HepG2 (cell line): ENCODE results near the gene RPS23. TPM values are rescaled to one million over a fixed set of nuclear protein-coding genes. Genes with fewer than 3 reads are reported as not detected.
A peak's percentile ranks its signal among the peaks of the same experiment; 100 is the strongest.

Source experiments
- ATAC-seq: fragments of 200-7000 bp; cut with Tn5 transposase; 3 replicates; pipeline ENCODE4 v1.9.1; 2020; ENCODE audit warnings: mild to moderate bottlenecking, moderate library complexity
- BruUV-seq: library from RNA; stranded (reverse); fragments of 400-500 nt; replicated peaks from 2 replicates; lab custom pipeline; 2021; lab: Mats Ljungman, UMichigan
- CTCF ChIA-PET: fragments of 300-600 bp; formaldehyde crosslinking; extraction: SDS; loops from one replicate; lab custom pipeline; 2021; ENCODE audit warnings: low total read pairs, inconsistent platforms, low intra/inter-chr PET ratio; lab: Yijun Ruan, JAX
- POLR2A ChIA-PET: fragments of 350-600 bp; sonication (Branson Sonifier 250); formaldehyde crosslinking; loops from one replicate; lab custom pipeline; 2020; ENCODE audit warnings: antibody characterized with exemption, inconsistent platforms; lab: Yijun Ruan, JAX
- DNase-seq: peaks from one replicate; pipeline ENCODE4 v3.0.0-alpha.2; 2015; ENCODE audit warnings: low spot score
- FAIRE-seq: peaks from 3 replicates; lab custom pipeline; 2011; peaks lifted over from hg19 to GRCh38; lab: Jason Lieb, UNC
- H2AFZ ChIP-seq: one replicate; pipeline ENCODE4 v1.6.1; 2011; ENCODE audit warnings: low read length, inconsistent platforms
- H3K27ac ChIP-seq: fragments of 300-600 bp; 3 replicates; pipeline ENCODE4 v1.8.0; 2011; ENCODE audit warnings: mixed run types, mild to moderate bottlenecking, mixed read lengths, low read length, inconsistent platforms; ENCODE audit not compliant: insufficient read depth; ENCODE audit errors: extremely low read length
- H3K27me3 ChIP-seq, 2 experiments: fragments of 200-600 bp in 1 of 2; 2 replicates in 1 of 2; 3 replicates in 1 of 2; pipeline versions ENCODE4 v1.6.0 to v1.8.0; 2011; ENCODE audit warnings: low read length in 2 of 2, mild to moderate bottlenecking in 2 of 2, moderate library complexity in 2 of 2, inconsistent platforms in 1 of 2; ENCODE audit not compliant: insufficient read depth in 2 of 2, control insufficient read depth in 1 of 2
- H3K36me3 ChIP-seq, 2 experiments: fragments of 200-600 bp in 1 of 2; replicated peaks in 1 of 2; 2 replicates in 1 of 2; 3 replicates in 1 of 2; pipeline versions ENCODE4 v1.5.1 to v1.8.0; 2011; ENCODE audit warnings: low read length in 2 of 2, inconsistent platforms in 1 of 2; ENCODE audit not compliant: insufficient read depth in 2 of 2, control insufficient read depth in 1 of 2
- H3K4me1 ChIP-seq: 2 replicates; pipeline ENCODE4 v1.5.1; 2012; ENCODE audit warnings: low read length, inconsistent platforms; ENCODE audit not compliant: insufficient read depth
- H3K4me2 ChIP-seq: 2 replicates; pipeline ENCODE4 v1.6.0; 2011; ENCODE audit warnings: low read depth, low read length, inconsistent platforms
- H3K4me3 ChIP-seq, 3 experiments: fragments of 200-600 bp in 1 of 3; sonication (generic), shearing (Covaris generic) in 1 of 3; replicated peaks in 1 of 3; 2 replicates each; pipeline ENCODE4 v1.5.1; 2011 to 2016; ENCODE audit warnings: low read length in 3 of 3, inconsistent platforms in 2 of 3, low read depth in 2 of 3, mild to moderate bottlenecking in 2 of 3, control low read depth in 1 of 3, mixed read lengths in 1 of 3; ENCODE audit not compliant: insufficient read depth in 1 of 3
- H3K79me2 ChIP-seq: one replicate; pipeline ENCODE4 v1.6.1; 2011; ENCODE audit warnings: low read length, inconsistent platforms; ENCODE audit not compliant: insufficient read depth
- H3K9ac ChIP-seq: 2 replicates; pipeline ENCODE4 v1.6.0; 2011; ENCODE audit warnings: mild to moderate bottlenecking, low read depth, low read length, inconsistent platforms; ENCODE audit not compliant: insufficient read depth
- H3K9me3 ChIP-seq: 2 replicates; pipeline ENCODE4 v1.5.1; 2012; ENCODE audit warnings: mild to moderate bottlenecking, low read length
- H4K20me1 ChIP-seq: 2 replicates; pipeline ENCODE4 v1.6.0; 2011; ENCODE audit warnings: inconsistent platforms, mild to moderate bottlenecking, low read length, moderate library complexity; ENCODE audit not compliant: insufficient read depth
- ELF1 ChIP-seq: sonication (generic); formaldehyde crosslinking; IDR thresholded peaks from 2 replicates; pipeline ENCODE4 v1.4.0; 2020; ENCODE audit warnings: missing genetic modification reagents
- HMG20B ChIP-seq: conservative IDR thresholded peaks from 2 replicates; pipeline ENCODE4 v1.6.1; 2016; ENCODE audit warnings: missing genetic modification reagents, missing compliant biosample characterization
- KDM2A ChIP-seq: sonication (generic); formaldehyde crosslinking; IDR thresholded peaks from 2 replicates; pipeline ENCODE4 v1.4.0; 2020; ENCODE audit warnings: low read depth, missing genetic modification reagents, borderline replicate concordance
- PITX1 ChIP-seq: sonication (generic); formaldehyde crosslinking; IDR thresholded peaks from 2 replicates; pipeline ENCODE4 v1.5.1; 2020; ENCODE audit warnings: mild to moderate bottlenecking, missing genetic modification reagents
- SIX1 ChIP-seq: sonication (generic); formaldehyde crosslinking; IDR thresholded peaks from 2 replicates; pipeline ENCODE4 v1.4.0; 2020; ENCODE audit warnings: missing genetic modification reagents, borderline replicate concordance
- SRSF1 ChIP-seq: fragments of 200-400 bp; formaldehyde crosslinking; optimal IDR thresholded peaks from 2 replicates; pipeline ENCODE3; 2017; ENCODE audit warnings: mild to moderate bottlenecking, low read depth, low read length, moderate library complexity
- ZNF562 ChIP-seq: sonication (generic); formaldehyde crosslinking; IDR thresholded peaks from 2 replicates; pipeline ENCODE4 v1.8.0; 2022; ENCODE audit warnings: missing genetic modification reagents, borderline replicate concordance
- ZNF589 ChIP-seq: sonication (generic); formaldehyde crosslinking; conservative IDR thresholded peaks from 2 replicates; pipeline ENCODE4 v1.8.0; 2022; ENCODE audit warnings: mild to moderate bottlenecking, moderate library complexity, missing genetic modification reagents
- ZNF607 ChIP-seq: sonication (generic); formaldehyde crosslinking; IDR thresholded peaks from 2 replicates; pipeline ENCODE4 v1.5.1; 2020; ENCODE audit warnings: missing genetic modification reagents, mild to moderate bottlenecking, borderline replicate concordance
- WGBS: methylation state at CpG from one replicate; pipeline ENCODE4 v1.1.6; 2017; ENCODE audit warnings: low lambda C conversion rate; 5-methylcytosine and 5-hydroxymethylcytosine counted together
- in situ Hi-C: cut with HindIII; loops from 2 replicates; pipeline ENCODE4 v1.10.0; 2017; ENCODE audit warnings: low pct_unique_long_range_greater_than_20kb; ENCODE audit not compliant: extremely low pct_ligation_motif_present
- intact Hi-C: fragments of 100-400 bp; cut with micrococcal nuclease; formaldehyde crosslinking; loops from one replicate; pipeline ENCODE4 v1.10.0; 2022; ENCODE audit not compliant: unreplicated experiment
- polyA plus RNA-seq, 8 experiments: library from polyadenylated mRNA; depleted of rRNA in 3 of 8; stranded (reverse) in 7 of 8; unstranded in 1 of 8; fragments of >200 nt; fragmentation: Illumina TruSeq in 4 of 8; extraction: Trizol in 4 of 8; gene quantifications; 2 replicates each; pipeline versions ENCODE4 v1.2.1 to v1.2.3, GENCODE V29; 2011 to 2016; ENCODE audit warnings: low read depth in 4 of 8, missing spikeins in 1 of 8, mixed read lengths in 1 of 8; ENCODE audit not compliant: insufficient read depth in 1 of 8
- total RNA-seq, 5 experiments: library from RNA; depleted of rRNA; stranded (reverse); fragments of >200 nt; fragmentation: Illumina TruSeq; extraction: Trizol; gene quantifications; 2 replicates each; pipeline ENCODE4 v1.2.3, GENCODE V29; 2016; ENCODE audit warnings: low read depth in 1 of 5
- TF ChIP-seq, protein P1 (sequence below): sonication (generic); formaldehyde crosslinking; conservative IDR thresholded peaks from 2 replicates; pipeline ENCODE4 v1.4.0; 2020; ENCODE audit warnings: missing genetic modification reagents
- TF ChIP-seq, protein P2 (sequence below): sonication (generic); formaldehyde crosslinking; IDR thresholded peaks from 2 replicates; pipeline ENCODE4 v1.4.0; 2020; ENCODE audit warnings: low read depth, missing genetic modification reagents
- TF ChIP-seq, protein P3 (sequence below): sonication (generic); formaldehyde crosslinking; IDR thresholded peaks from 2 replicates; pipeline ENCODE4 v1.5.1; 2020; ENCODE audit warnings: mild to moderate bottlenecking, moderate library complexity, missing genetic modification reagents

The RPS23 gene
- total and polyA plus RNA-seq, 2 of the 13 experiments (the other 11 are each of a cell fraction or from before 2014, with no cell fraction given): 3,088 to 3,235 TPM

DNA sequence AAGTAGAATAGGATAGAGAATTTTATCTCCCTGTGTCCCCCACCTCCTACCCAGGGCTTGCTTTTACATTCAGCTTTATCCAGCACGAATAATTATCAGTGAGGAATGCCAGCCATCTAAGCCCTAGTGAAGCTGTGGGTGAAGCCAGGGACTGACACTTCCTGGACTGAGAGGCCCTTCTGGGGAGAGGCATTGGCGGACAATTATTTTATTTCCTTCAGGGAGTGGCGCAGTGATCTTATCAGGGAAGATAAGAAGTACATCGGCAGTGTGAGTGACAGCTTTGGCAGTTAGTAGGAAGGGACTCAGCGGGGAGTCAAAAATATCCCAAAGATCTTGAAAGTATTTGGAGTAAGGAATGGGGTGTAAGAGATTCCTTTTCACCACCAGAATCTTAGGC is 34.9 kb upstream of the RPS23 start:
- 96% methylated on average over 5 of the region's 5 CpGs for WGBS
- CTCF ChIA-PET: interaction anchor here (1.3 to 1.6 kb wide), 2 partner anchors 482 to 1117 kb away, joined by 3 to 6 read pairs; no protein-coding TSS in a partner anchor

DNA sequence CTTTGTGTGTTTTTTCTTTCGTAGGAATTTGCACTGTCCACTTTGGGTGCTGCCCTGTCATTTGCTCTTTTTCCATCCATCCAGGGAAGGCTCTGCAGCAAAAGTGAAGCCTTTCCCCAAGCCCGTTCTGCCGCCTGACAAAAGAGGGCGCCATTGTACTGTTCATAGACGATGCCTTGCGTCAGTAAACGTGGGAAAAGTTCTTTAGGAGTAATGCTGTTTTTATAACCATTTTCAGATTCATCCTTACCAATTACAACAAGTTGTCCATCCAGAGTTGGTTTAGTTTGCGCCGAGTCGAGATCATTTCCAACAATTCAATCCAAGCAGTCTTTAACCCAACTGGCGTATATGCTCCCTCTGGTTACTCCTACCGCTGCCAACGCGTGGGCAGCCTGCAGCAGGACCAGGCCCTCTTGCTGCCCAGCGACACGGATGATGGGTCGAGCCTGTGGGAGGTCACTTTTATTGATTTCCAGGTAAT is 34.3 kb upstream of the RPS23 start:
- FAIRE-seq (peak; percentile 54), DNase-seq (peak; percentile 50), ATAC-seq (peak; percentile 84)
- no peaks in the 10 kb centered on the region for H3K4me1 ChIP-seq
- no peaks in the 10 kb centered on the region for H4K20me1 ChIP-seq
- in situ Hi-C loops: loop anchor here (10.0 kb wide), 1 partner anchor 1122 kb away; no protein-coding TSS in a partner anchor
- intact Hi-C loops: loop anchor here (1.0 to 5.0 kb wide), 4 partner anchors 481 to 1251 kb away; partner anchors contain the start of gene VCAN
- no peak overlapping the region for H3K9ac ChIP-seq
- no peaks in the 10 kb centered on the region for H3K79me2 ChIP-seq
- H2AFZ ChIP-seq: no peak overlapping the region
- ChIA-PET CTCF (interaction anchor here (1.3 to 1.6 kb wide), 2 partner anchors 483 to 1117 kb away, joined by 3 to 6 read pairs; no protein-coding TSS in a partner anchor), POLR2A (no interaction called here)
- H3K4me2 ChIP-seq: no peak overlapping the region
- no TSS peak for BruUV-seq
- no peak overlapping the region for H3K4me3 ChIP-seq
- no peaks in the 10 kb centered on the region for H3K36me3 ChIP-seq
- no peaks in the 10 kb centered on the region for H3K9me3 ChIP-seq
- no peaks in the 10 kb centered on the region for H3K27me3 ChIP-seq
- 58% methylated on average over 17 of the region's 17 CpGs for WGBS
- no peak overlapping the region for H3K27ac ChIP-seq
- TF ChIP-seq ZNF562 (no peak), SRSF1 (no peak), ZNF589 (CRISPR knock-in tag) (no peak), SIX1 (no peak), KDM2A (0 out of 2 replicates have a peak, but pooled peaks have one; percentile 34), HMG20B (CRISPR knock-in tag) (no peak)
- TF ChIP-seq, protein P1, sequence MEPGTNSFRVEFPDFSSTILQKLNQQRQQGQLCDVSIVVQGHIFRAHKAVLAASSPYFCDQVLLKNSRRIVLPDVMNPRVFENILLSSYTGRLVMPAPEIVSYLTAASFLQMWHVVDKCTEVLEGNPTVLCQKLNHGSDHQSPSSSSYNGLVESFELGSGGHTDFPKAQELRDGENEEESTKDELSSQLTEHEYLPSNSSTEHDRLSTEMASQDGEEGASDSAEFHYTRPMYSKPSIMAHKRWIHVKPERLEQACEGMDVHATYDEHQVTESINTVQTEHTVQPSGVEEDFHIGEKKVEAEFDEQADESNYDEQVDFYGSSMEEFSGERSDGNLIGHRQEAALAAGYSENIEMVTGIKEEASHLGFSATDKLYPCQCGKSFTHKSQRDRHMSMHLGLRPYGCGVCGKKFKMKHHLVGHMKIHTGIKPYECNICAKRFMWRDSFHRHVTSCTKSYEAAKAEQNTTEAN (CRISPR knock-in tag): no peak
- TF ChIP-seq, protein P2, sequence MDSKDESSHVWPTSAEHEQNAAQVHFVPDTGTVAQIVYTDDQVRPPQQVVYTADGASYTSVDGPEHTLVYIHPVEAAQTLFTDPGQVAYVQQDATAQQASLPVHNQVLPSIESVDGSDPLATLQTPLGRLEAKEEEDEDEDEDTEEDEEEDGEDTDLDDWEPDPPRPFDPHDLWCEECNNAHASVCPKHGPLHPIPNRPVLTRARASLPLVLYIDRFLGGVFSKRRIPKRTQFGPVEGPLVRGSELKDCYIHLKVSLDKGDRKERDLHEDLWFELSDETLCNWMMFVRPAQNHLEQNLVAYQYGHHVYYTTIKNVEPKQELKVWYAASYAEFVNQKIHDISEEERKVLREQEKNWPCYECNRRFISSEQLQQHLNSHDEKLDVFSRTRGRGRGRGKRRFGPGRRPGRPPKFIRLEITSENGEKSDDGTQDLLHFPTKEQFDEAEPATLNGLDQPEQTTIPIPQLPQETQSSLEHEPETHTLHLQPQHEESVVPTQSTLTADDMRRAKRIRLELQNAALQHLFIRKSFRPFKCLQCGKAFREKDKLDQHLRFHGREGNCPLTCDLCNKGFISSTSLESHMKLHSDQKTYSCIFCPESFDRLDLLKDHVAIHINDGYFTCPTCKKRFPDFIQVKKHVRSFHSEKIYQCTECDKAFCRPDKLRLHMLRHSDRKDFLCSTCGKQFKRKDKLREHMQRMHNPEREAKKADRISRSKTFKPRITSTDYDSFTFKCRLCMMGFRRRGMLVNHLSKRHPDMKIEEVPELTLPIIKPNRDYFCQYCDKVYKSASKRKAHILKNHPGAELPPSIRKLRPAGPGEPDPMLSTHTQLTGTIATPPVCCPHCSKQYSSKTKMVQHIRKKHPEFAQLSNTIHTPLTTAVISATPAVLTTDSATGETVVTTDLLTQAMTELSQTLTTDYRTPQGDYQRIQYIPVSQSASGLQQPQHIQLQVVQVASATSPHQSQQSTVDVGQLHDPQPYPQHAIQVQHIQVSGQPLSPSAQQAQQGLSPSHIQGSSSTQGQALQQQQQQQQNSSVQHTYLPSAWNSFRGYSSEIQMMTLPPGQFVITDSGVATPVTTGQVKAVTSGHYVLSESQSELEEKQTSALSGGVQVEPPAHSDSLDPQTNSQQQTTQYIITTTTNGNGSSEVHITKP: no peak
- TF ChIP-seq, protein P3, sequence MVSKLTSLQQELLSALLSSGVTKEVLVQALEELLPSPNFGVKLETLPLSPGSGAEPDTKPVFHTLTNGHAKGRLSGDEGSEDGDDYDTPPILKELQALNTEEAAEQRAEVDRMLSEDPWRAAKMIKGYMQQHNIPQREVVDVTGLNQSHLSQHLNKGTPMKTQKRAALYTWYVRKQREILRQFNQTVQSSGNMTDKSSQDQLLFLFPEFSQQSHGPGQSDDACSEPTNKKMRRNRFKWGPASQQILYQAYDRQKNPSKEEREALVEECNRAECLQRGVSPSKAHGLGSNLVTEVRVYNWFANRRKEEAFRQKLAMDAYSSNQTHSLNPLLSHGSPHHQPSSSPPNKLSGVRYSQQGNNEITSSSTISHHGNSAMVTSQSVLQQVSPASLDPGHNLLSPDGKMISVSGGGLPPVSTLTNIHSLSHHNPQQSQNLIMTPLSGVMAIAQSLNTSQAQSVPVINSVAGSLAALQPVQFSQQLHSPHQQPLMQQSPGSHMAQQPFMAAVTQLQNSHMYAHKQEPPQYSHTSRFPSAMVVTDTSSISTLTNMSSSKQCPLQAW (CRISPR knock-in tag): 0 out of 2 replicates have a peak, but pooled peaks have one; percentile 14

More for the DNA sequence above, 34.9 kb upstream of the RPS23 start:
- POLR2A ChIA-PET: no interaction called here
- no peak overlapping the region for H2AFZ ChIP-seq
- H3K36me3 ChIP-seq: no peaks in the 10 kb centered on the region
- TF ChIP-seq ELF1 (CRISPR knock-in tag) (no peak), PITX1 (CRISPR knock-in tag) (no peak), ZNF607 (CRISPR knock-in tag) (no peak)
- TF ChIP-seq, all 625 proteins: peak for 0
- Histone ChIP-seq H3K27me3 (no peaks in the 10 kb centered on the region), H3K79me2 (no peaks in the 10 kb centered on the region), H3K27ac (no peak overlapping the region), H3K9ac (no peak overlapping the region), H3K4me3 (no peak overlapping the region), H4K20me1 (no peaks in the 10 kb centered on the region), H3K4me1 (no peaks in the 10 kb centered on the region), H3K9me3 (no peaks in the 10 kb centered on the region), H3K4me2 (no peak overlapping the region)
- ATAC-seq (no peak), DNase-seq (no peak), FAIRE-seq (no peak)
- intact Hi-C loops (loop anchor here (5.0 kb wide), 1 partner anchor 1159 kb away; the partner anchor contains the start of gene VCAN), in situ Hi-C loops (loop anchor here (10.0 kb wide), 1 partner anchor 1122 kb away; no protein-coding TSS in a partner anchor)
- no TSS peak for BruUV-seq
